GM12873 (cell line): ENCODE measurements around the gene TPST1.

ENCODE experiments used
- CTCF ChIP-seq: IDR thresholded peaks from 2 replicates; pipeline ENCODE4 v1.5.1; 2012; ENCODE audit warnings: low read depth, mild to moderate bottlenecking, moderate library complexity, low read length, control low read depth; ENCODE audit not compliant: insufficient read depth; ENCODE audit errors: missing control alignments

TPST1 gene

GRCh38 chr7:66281678-66282590 lies 76.8 kb downstream of the TPST1 start:
- TF ChIP-seq CTCF: no peak

- TF ChIP-seq CTCF: no peak
Observed at GRCh38 chr7:66282591-66282935, 77.4 kb downstream of the TPST1 start.

GRCh38 chr7:66283003-66283920 lies 78.1 kb downstream of the TPST1 start:
- TF ChIP-seq CTCF: no peak

- TF ChIP-seq CTCF: no peak
Observed at GRCh38 chr7:66296001-66296521, 90.9 kb downstream of the TPST1 start.

GRCh38 chr7:66296557-66296956 lies 91.4 kb downstream of the TPST1 start:
- no peak for TF ChIP-seq CTCF

GRCh38 chr7:66297579-66297978 lies 92.4 kb downstream of the TPST1 start:
- TF ChIP-seq CTCF: no peak

GRCh38 chr7:66301249-66301648 lies 96.1 kb downstream of the TPST1 start:
- TF ChIP-seq CTCF: no peak
